Endodermal cell (in vitro differentiated cells): ENCODE data around the gene RBM48. TPM values are rescaled to one million over a fixed set of nuclear protein-coding genes. Genes with fewer than 3 reads are reported as not detected.

ENCODE experiments used
- DNase-seq: peaks from one replicate; pipeline ENCODE4 v3.0.0-alpha.2; 2017
- H3K27ac ChIP-seq: 2 replicates; pipeline ENCODE4 v1.5.1; 2013; ENCODE audit warnings: mild to moderate bottlenecking, low read depth, low read length, moderate library complexity
- H3K27me3 ChIP-seq: 2 replicates; pipeline ENCODE4 v1.6.1; 2013; ENCODE audit warnings: mild to moderate bottlenecking, low read length, moderate library complexity; ENCODE audit not compliant: insufficient read depth, control insufficient read depth, poor library complexity, severe bottlenecking
- H3K36me3 ChIP-seq: 2 replicates; pipeline ENCODE4 v1.7.0; 2013; ENCODE audit warnings: mild to moderate bottlenecking, low read length, moderate library complexity; ENCODE audit not compliant: control insufficient read depth, insufficient read depth
- H3K4me1 ChIP-seq: one replicate; pipeline ENCODE4 v1.7.0; 2013; ENCODE audit warnings: low read length; ENCODE audit not compliant: control insufficient read depth, insufficient read depth
- H3K4me3 ChIP-seq: 2 replicates; pipeline ENCODE4 v1.5.1; 2013; ENCODE audit warnings: mild to moderate bottlenecking, low read length, moderate library complexity
- H3K9ac ChIP-seq: 2 replicates; pipeline ENCODE4 v1.6.1; 2013; ENCODE audit warnings: mild to moderate bottlenecking, low read length, moderate library complexity; ENCODE audit not compliant: poor library complexity, severe bottlenecking; ENCODE audit errors: extremely low read depth
- H3K9me3 ChIP-seq: 2 replicates; pipeline ENCODE4 v1.6.1; 2013; ENCODE audit warnings: mild to moderate bottlenecking, low read length, moderate library complexity; ENCODE audit not compliant: control insufficient read depth
- H3K27ac Mint-ChIP-seq: 2 replicates; pipeline ENCODE4 v1.8.0; 2020; ENCODE audit warnings: mixed read lengths
- H3K27me3 Mint-ChIP-seq: 2 replicates; pipeline ENCODE4 v1.8.0; 2021; ENCODE audit warnings: mild to moderate bottlenecking, mixed read lengths; ENCODE audit not compliant: insufficient read depth
- H3K36me3 Mint-ChIP-seq: 2 replicates; pipeline ENCODE4 v1.8.0; 2020; ENCODE audit warnings: low read depth, mixed read lengths
- H3K4me1 Mint-ChIP-seq: 2 replicates; pipeline ENCODE4 v1.8.0; 2020; ENCODE audit warnings: mixed read lengths
- H3K4me3 Mint-ChIP-seq: 2 replicates; pipeline ENCODE4 v1.8.0; 2020; ENCODE audit warnings: mild to moderate bottlenecking, moderate library complexity, mixed read lengths
- H3K9me3 Mint-ChIP-seq: 2 replicates; pipeline ENCODE4 v1.8.0; 2020; ENCODE audit warnings: mild to moderate bottlenecking, mixed read lengths
- WGBS, 2 experiments: methylation state at CpG; one replicate each; pipeline versions ENCODE4 v1.1.5 to v1.1.7; 2013; ENCODE audit warnings: missing lambda C conversion rate in 2 of 2, mixed read lengths in 1 of 2; ENCODE audit not compliant: insufficient coverage in 1 of 2, insufficient read length in 1 of 2; 5-methylcytosine and 5-hydroxymethylcytosine counted together
- total RNA-seq, 2 donors: library from RNA; stranded (reverse); fragmentation: NEBNext Ultra II Directional in 1 of 2; extraction: Animal tissue kit (Norgen Biotek cat#: 25700) in 1 of 2; gene quantifications; 2 replicates in 1 of 2; 3 replicates in 1 of 2; pipeline ENCODE4 v1.2.1, GENCODE V29; 2021
- TF ChIP-seq, protein P1 (sequence below): fragments of 200-600 bp; sonication (generic); conservative IDR thresholded peaks from 2 replicates; pipeline ENCODE4 v1.5.0; 2021; ENCODE audit warnings: antibody characterized with exemption, mild to moderate bottlenecking

RBM48 gene
- total RNA-seq, 2 donors from 2014 or later, result 11.4 to 11.9 TPM

DNA sequence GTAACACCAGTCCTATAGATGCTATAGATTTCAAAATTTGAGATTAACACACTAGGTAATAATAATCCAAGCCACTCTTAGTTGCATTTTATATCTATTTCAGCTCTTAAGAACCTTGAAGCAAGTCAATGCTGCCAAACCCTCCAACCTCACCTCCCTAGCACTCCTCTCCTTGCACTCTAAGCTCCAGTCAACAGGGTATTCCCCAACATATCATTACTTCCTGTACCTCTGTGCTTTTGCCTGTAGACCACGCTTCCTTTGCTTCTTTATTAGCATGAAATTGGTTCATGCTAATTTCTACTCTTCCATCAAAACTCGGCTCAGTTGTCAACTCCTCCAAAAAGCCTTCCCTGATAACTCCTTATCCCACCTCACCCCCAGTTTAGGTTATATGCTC, 24.8 kb upstream of the RBM48 start:
- Histone ChIP-seq H3K9me3 (no peaks in the 10 kb centered on the region), H3K27me3 (no peaks in the 10 kb centered on the region), H3K4me3 (no peak overlapping the region), H3K9ac (no peak overlapping the region), H3K27ac (no peak overlapping the region), H3K36me3 (peaks cover 65% of the 10 kb centered on the region), H3K4me1 (no peaks in the 10 kb centered on the region)
- H3K9me3 Mint-ChIP-seq, result no peaks in the 10 kb centered on the region
- WGBS, 2 experiments, result 78 to 83% methylated on average over 2 of the region's 2 CpGs
- DNase-seq, result no peak
- no peaks in the 10 kb centered on the region for H3K27me3 Mint-ChIP-seq
- H3K36me3 Mint-ChIP-seq, result peaks cover 40% of the 10 kb centered on the region
- no peak overlapping the region for H3K27ac Mint-ChIP-seq
- H3K4me1 Mint-ChIP-seq, result no peaks in the 10 kb centered on the region
- TF ChIP-seq, protein P1, sequence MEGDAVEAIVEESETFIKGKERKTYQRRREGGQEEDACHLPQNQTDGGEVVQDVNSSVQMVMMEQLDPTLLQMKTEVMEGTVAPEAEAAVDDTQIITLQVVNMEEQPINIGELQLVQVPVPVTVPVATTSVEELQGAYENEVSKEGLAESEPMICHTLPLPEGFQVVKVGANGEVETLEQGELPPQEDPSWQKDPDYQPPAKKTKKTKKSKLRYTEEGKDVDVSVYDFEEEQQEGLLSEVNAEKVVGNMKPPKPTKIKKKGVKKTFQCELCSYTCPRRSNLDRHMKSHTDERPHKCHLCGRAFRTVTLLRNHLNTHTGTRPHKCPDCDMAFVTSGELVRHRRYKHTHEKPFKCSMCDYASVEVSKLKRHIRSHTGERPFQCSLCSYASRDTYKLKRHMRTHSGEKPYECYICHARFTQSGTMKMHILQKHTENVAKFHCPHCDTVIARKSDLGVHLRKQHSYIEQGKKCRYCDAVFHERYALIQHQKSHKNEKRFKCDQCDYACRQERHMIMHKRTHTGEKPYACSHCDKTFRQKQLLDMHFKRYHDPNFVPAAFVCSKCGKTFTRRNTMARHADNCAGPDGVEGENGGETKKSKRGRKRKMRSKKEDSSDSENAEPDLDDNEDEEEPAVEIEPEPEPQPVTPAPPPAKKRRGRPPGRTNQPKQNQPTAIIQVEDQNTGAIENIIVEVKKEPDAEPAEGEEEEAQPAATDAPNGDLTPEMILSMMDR, result no peak
- H3K4me3 Mint-ChIP-seq, result no peak overlapping the region

- H3K9me3 Mint-ChIP-seq, result no peaks in the 10 kb centered on the region
- Histone ChIP-seq H3K27ac (no peak overlapping the region), H3K9ac (no peak overlapping the region), H3K4me1 (no peaks in the 10 kb centered on the region), H3K36me3 (peaks cover 64% of the 10 kb centered on the region), H3K4me3 (no peak overlapping the region), H3K9me3 (no peaks in the 10 kb centered on the region), H3K27me3 (no peaks in the 10 kb centered on the region)
- no peaks in the 10 kb centered on the region for H3K4me1 Mint-ChIP-seq
- H3K4me3 Mint-ChIP-seq, result no peak overlapping the region
- WGBS, 2 experiments, result 92 to 100% methylated on average over 3 of the region's 3 CpGs
- H3K36me3 Mint-ChIP-seq, result peaks cover 39% of the 10 kb centered on the region
- TF ChIP-seq, protein P1, result no peak
- H3K27ac Mint-ChIP-seq, result no peak overlapping the region
- DNase-seq, result no peak
- no peaks in the 10 kb centered on the region for H3K27me3 Mint-ChIP-seq
Measured at GRCh38 chr7:92504563-92504962, 24.0 kb upstream of the RBM48 start.

DNA sequence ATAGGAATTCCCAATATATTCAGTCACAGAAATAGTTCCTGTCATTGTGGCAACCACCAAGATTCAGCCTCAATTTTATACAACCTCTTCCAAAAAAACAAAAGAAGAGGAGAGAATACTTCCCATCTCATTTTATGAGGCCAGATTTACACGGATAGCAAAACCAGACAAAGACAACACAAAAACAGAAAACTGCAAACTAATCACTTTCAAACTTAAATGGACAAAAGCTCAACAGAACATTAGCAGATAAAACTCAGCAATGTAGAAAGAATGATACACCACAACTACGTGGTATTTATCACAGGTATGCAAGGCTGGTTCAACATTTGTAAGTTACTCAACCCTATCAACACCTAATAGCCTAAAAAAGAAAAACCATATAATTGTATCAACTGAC, 22.2 kb upstream of the RBM48 start:
- Mint-ChIP-seq H3K27me3 (no peaks in the 10 kb centered on the region), H3K4me3 (no peak overlapping the region), H3K36me3 (peaks cover 26% of the 10 kb centered on the region), H3K9me3 (no peaks in the 10 kb centered on the region), H3K4me1 (no peaks in the 10 kb centered on the region), H3K27ac (no peak overlapping the region)
- H3K27me3 ChIP-seq, result no peaks in the 10 kb centered on the region
- H3K27ac ChIP-seq, result no peak overlapping the region
- DNase-seq, result no peak
- peaks cover 54% of the 10 kb centered on the region for H3K36me3 ChIP-seq
- no peaks in the 10 kb centered on the region for H3K4me1 ChIP-seq
- no peak overlapping the region for H3K9ac ChIP-seq
- TF ChIP-seq, protein P1, result no peak
- 90% methylated on average over 2 of the region's 2 CpGs; no CpG with 5 or more reads in 1 of the 2 experiments for WGBS, 2 experiments
- no peak overlapping the region for H3K4me3 ChIP-seq
- H3K9me3 ChIP-seq, result no peaks in the 10 kb centered on the region
